Ovary (tissue), 3 donors: ENCODE data around the gene DNAJB9.

Experiments used
- POLR2A ChIP-seq: fragments of 450-650 bp; IDR thresholded peaks from one replicate; pipeline ENCODE4 v1.6.1; 2017; ENCODE audit warnings: antibody characterized with exemption, mild to moderate bottlenecking, moderate library complexity
- TF ChIP-seq, protein P1 (sequence below), 3 donors: fragments of 450-650 bp in 2 of 3; fragments of 200-600 bp in 1 of 3; IDR thresholded peaks; one replicate each; pipeline versions ENCODE4 v1.5.1 to v1.8.0; 2016 to 2022; ENCODE audit warnings: antibody characterized with exemption in 3 of 3, mild to moderate bottlenecking in 1 of 3
- donor health status: DM: no; HTN: no; CAD: no.

GRCh38 chr7:108557617-108558016 lies 12.1 kb upstream of the DNAJB9 start:
- TF ChIP-seq, protein P1, sequence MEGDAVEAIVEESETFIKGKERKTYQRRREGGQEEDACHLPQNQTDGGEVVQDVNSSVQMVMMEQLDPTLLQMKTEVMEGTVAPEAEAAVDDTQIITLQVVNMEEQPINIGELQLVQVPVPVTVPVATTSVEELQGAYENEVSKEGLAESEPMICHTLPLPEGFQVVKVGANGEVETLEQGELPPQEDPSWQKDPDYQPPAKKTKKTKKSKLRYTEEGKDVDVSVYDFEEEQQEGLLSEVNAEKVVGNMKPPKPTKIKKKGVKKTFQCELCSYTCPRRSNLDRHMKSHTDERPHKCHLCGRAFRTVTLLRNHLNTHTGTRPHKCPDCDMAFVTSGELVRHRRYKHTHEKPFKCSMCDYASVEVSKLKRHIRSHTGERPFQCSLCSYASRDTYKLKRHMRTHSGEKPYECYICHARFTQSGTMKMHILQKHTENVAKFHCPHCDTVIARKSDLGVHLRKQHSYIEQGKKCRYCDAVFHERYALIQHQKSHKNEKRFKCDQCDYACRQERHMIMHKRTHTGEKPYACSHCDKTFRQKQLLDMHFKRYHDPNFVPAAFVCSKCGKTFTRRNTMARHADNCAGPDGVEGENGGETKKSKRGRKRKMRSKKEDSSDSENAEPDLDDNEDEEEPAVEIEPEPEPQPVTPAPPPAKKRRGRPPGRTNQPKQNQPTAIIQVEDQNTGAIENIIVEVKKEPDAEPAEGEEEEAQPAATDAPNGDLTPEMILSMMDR (IDR thresholded peaks at IDR 0.05), result no peak
- no peak for TF ChIP-seq POLR2A
